KMS-11 (cell line): ENCODE data around the gene ZFAND3.

ENCODE experiments used
- H2AFZ ChIP-seq: fragments of 200-600 bp; sonication (generic); 2 replicates; pipeline ENCODE4 v1.6.1; 2016; ENCODE audit warnings: antibody characterized with exemption, mixed run types, low read depth
- H3K27ac ChIP-seq: fragments of 200-600 bp; sonication (generic); 2 replicates; pipeline ENCODE4 v1.6.1; 2016; ENCODE audit warnings: mild to moderate bottlenecking, mixed run types
- H3K27me3 ChIP-seq: fragments of 200-600 bp; sonication (generic); 2 replicates; pipeline ENCODE4 v1.6.1; 2017; ENCODE audit warnings: mild to moderate bottlenecking, low read depth, mixed run types, moderate library complexity; ENCODE audit not compliant: insufficient read depth
- H3K36me3 ChIP-seq: fragments of 200-600 bp; sonication (generic); 2 replicates; pipeline ENCODE4 v1.6.1; 2017; ENCODE audit warnings: mild to moderate bottlenecking, mixed run types; ENCODE audit not compliant: insufficient read depth
- H3K4me1 ChIP-seq: fragments of 200-600 bp; sonication (generic); 2 replicates; pipeline ENCODE4 v1.6.1; 2016; ENCODE audit warnings: mild to moderate bottlenecking, low read depth, mixed run types; ENCODE audit not compliant: poor library complexity, severe bottlenecking
- H3K4me2 ChIP-seq: fragments of 200-600 bp; sonication (generic); 2 replicates; pipeline ENCODE4 v1.7.0; 2016; ENCODE audit warnings: mild to moderate bottlenecking, mixed run types
- H3K4me3 ChIP-seq: fragments of 200-600 bp; sonication (generic); IDR thresholded peaks from 2 replicates; pipeline ENCODE4 v1.6.1; 2017; ENCODE audit warnings: low read depth, low read length, mixed read lengths; ENCODE audit not compliant: insufficient read depth
- H3K79me2 ChIP-seq: fragments of 200-600 bp; sonication (generic); 2 replicates; pipeline ENCODE4 v1.6.1; 2016; ENCODE audit warnings: low read depth, mixed run types; ENCODE audit not compliant: insufficient read depth
- H3K9ac ChIP-seq: fragments of 200-600 bp; sonication (generic); 2 replicates; pipeline ENCODE4 v1.6.1; 2016; ENCODE audit warnings: mild to moderate bottlenecking, mixed run types
- H4K20me1 ChIP-seq: fragments of 200-600 bp; sonication (generic); 2 replicates; pipeline ENCODE4 v1.6.1; 2016; ENCODE audit warnings: mild to moderate bottlenecking, mixed run types; ENCODE audit not compliant: insufficient read depth
- CTCF ChIP-seq: fragments of 200-600 bp; sonication (generic); conservative IDR thresholded peaks from 2 replicates; pipeline ENCODE4 v1.6.1; 2017; ENCODE audit warnings: low read depth, mild to moderate bottlenecking, antibody characterized with exemption, low read length, moderate library complexity, mixed read lengths

The ZFAND3 gene

GRCh38 chr6:37894585-37894984 lies 75.1 kb downstream of the ZFAND3 start:
- Histone ChIP-seq H3K4me3 (no peak overlapping the region), H2AFZ (no peak overlapping the region), H3K9ac (no peak overlapping the region), H3K4me1 (no peaks in the 10 kb centered on the region), H3K27me3 (no peaks in the 10 kb centered on the region), H3K27ac (no peak overlapping the region), H4K20me1 (no peaks in the 10 kb centered on the region), H3K79me2 (peaks cover 17% of the 10 kb centered on the region; the same call in 1 of the 2 replicates), H3K36me3 (no peaks in the 10 kb centered on the region), H3K4me2 (no peak overlapping the region)
- TF ChIP-seq CTCF = no peak

GRCh38 chr6:37897321-37897720 lies 77.8 kb downstream of the ZFAND3 start:
- no peaks in the 10 kb centered on the region for H3K4me1 ChIP-seq
- H3K4me2 ChIP-seq = no peak overlapping the region
- no peak overlapping the region for H3K4me3 ChIP-seq
- no peaks in the 10 kb centered on the region for H4K20me1 ChIP-seq
- H3K9ac ChIP-seq = no peak overlapping the region
- TF ChIP-seq CTCF = no peak
- H3K27me3 ChIP-seq = no peaks in the 10 kb centered on the region
- H2AFZ ChIP-seq = no peak overlapping the region
- peaks cover 28% of the 10 kb centered on the region; the same call in 1 of the 2 replicates for H3K79me2 ChIP-seq
- no peaks in the 10 kb centered on the region for H3K36me3 ChIP-seq
- no peak overlapping the region for H3K27ac ChIP-seq

- Histone ChIP-seq H2AFZ (no peak overlapping the region), H3K36me3 (no peaks in the 10 kb centered on the region), H3K27ac (no peak overlapping the region), H3K27me3 (no peaks in the 10 kb centered on the region), H3K4me1 (no peaks in the 10 kb centered on the region), H3K4me3 (no peak overlapping the region), H4K20me1 (no peaks in the 10 kb centered on the region), H3K79me2 (peaks cover 27% of the 10 kb centered on the region; the same call in 1 of the 2 replicates), H3K9ac (no peak overlapping the region), H3K4me2 (no peak overlapping the region)
- no peak for TF ChIP-seq CTCF
Measured at GRCh38 chr6:37897818-37898515, 78.4 kb downstream of the ZFAND3 start.

GRCh38 chr6:37903351-37904340 lies 84.1 kb downstream of the ZFAND3 start:
- no peak overlapping the region for H3K27ac ChIP-seq
- no peak for TF ChIP-seq CTCF
- H3K4me1 ChIP-seq = no peaks in the 10 kb centered on the region
- no peak overlapping the region for H2AFZ ChIP-seq
- H3K36me3 ChIP-seq = no peaks in the 10 kb centered on the region
- H3K27me3 ChIP-seq = no peaks in the 10 kb centered on the region
- H4K20me1 ChIP-seq = no peaks in the 10 kb centered on the region
- no peak overlapping the region for H3K9ac ChIP-seq
- H3K4me3 ChIP-seq = no peak overlapping the region
- H3K79me2 ChIP-seq = peaks cover 24% of the 10 kb centered on the region; the same call in 1 of the 2 replicates
- H3K4me2 ChIP-seq = no peak overlapping the region
